Measurements from ENCODE around the gene CIDEB.

CIDEB gene

GRCh38 chr14:24312736-24313507 lies 5.1 kb upstream of the CIDEB start:
- DNase-seq = peak; percentile 65

- no peak for DNase-seq
Observed at GRCh38 chr14:24311837-24312615, 4.2 kb upstream of the CIDEB start.

- DNase-seq = peak; percentile 71
Observed at GRCh38 chr14:24310646-24311604, 3.1 kb upstream of the CIDEB start, which contains the start of gene LTB4R. Gene LTB4R, plus strand, starts transcription at chr14:24311502. Its CDS starts 4,150 bp downstream, at chr14:24315652.

DNA sequence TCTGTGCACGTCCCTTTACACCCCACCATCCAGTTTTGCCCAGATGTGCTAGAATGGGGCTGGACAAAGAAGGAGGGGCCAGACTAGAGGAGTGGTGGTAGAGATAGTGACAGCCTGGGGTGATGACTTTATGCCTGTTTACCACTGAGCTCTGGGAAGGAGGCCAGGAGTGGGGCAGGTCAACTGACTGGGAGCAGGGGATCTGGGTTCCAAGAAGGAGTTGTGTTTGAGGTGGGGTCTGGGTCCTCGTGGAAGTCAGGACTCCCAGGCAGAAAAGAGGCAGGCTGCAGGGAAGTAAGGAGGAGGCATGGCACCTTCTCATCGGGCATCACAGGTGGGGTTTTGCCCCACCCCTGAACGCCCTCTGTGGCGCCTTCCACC lies 2.5 kb upstream of the CIDEB start:
- DNase-seq = no peak

DNA sequence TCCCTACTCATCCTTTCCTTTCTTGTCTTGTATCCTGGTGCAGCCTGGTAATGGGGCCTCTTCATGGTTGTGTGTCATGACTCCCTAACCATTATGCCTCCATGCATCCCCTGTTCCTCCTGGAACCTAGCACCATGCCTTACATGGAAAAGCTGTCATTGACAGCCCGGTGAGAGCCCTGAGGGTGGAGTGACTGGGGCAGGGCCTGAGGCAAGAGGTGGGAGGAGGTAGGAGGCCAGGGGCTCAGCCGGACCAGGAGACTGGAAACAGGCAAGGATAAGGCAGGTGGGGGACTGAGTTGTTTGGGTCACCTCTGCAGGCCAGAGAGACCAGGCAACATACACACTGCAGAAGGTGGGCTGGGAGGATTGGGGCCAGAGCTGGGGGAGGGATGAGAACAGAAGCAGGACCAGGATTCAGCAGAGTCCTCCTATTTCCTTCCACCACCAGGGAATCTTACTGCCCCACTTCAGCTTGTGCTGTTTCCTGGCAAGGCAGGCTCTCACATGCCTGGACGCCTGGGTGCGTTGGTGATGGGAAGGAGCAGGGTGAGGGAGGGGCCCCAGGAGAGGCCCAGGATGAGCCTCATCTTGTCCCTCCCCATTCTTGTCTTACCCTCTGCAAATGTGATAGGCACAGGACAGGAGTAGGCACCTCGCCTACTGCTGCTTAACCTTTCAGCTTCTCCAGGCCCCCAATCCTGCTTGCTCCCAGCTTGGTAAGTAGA lies 1.9 kb upstream of the CIDEB start, which contains the start of gene LTB4R2:
TSS of gene LTB4R2 (plus strand) at position 603 of the 727 bp plus-strand sequence. CDS start 525 bp downstream, outside the sequence.
- no peak for DNase-seq

DNA sequence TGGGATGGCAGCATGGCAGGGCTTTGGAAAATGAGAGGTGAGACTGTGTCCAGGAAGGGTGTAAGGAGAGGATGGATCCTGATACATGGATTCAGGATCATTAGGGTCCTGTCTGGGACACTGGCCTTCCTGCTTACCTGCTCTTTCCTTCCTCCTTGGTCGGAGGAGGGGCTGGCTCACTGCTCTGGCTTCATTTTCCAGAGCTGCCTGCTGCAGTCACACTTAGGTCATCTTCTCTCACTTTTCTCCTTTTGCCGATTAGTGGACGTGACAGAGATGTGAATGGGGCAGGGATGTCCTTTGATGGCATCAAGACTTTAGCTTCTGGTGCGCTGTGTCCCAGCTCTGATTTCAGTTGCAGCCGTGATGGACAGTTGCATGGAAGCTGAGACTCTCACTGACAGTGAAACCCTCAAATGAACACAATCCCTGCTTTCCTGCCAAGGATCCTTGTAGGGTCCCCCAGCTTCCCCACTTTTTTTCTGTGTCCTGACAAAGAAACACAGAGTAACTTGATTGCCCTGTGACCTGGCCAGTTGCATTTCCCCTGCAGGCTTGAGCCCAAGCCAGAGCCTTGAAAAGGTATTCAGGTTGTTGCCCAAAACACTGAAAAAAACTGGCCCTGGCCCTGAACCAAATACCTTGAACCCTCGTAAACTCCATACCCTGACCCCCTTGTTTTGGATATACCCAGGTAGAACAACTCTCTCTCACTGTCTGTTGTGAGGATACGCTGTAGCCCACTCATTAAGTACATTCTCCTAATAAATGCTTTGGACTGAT lies 756 bp upstream of the CIDEB start:
- DNase-seq = no peak

DNA sequence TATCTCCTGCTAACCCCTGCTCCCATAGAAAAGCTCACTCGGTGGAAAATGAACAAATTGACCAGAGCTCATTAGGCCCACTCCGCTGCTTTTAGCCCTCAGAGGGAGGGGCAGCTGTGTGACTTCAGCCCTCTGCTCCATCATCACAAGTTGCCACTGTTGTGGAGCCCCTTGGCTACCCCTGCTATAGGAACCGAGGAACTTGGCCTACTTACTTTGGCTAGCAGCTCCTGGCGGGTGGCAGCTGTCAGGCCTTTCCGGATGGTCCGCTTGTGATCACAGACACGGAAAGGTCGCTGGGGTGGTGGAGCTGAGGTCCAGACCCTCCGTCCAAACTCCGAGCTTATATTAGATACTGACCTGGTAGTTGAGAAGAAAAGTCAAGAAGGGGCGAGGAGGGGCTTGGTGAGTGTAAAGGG lies 612 bp downstream of the CIDEB start:
- DNase-seq = no peak

- DNase-seq = no peak
Observed at GRCh38 chr14:24304019-24304387, 3.8 kb downstream of the CIDEB start.

- no peak for DNase-seq
Observed at GRCh38 chr14:24300326-24300980, 7.3 kb downstream of the CIDEB start.

GRCh38 chr14:24299255-24300191 lies 8.3 kb downstream of the CIDEB start, which contains the start of the genes DHRS1 and NOP9:
Gene DHRS1, minus strand, starts transcription at chr14:24299780. Its CDS starts 674 bp downstream, at chr14:24299106.
Gene NOP9, plus strand, starts transcription at chr14:24299850. Its CDS starts 105 bp downstream, at chr14:24299955.
- peak; percentile 89 for DNase-seq

DNA sequence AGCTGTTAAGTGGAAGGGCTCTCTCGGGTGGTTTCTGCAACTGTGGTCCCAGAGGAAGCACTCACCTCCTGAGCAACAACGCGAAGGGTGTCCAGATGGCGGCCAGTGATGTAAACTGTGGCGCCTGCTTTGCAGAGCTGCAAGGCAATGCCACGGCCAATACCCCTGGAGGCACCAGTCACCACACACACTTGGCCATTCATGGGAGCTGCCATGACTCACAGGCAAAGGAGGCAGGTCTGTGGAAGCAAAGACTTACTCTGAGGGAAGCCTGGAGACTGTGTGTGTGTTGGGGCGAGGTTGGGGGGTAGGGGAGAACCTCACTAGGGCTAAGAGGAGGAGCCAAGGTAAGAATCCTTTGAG lies 8.9 kb downstream of the CIDEB start:
- no peak for DNase-seq

- DNase-seq = no peak
Observed at GRCh38 chr14:24297190-24297964, 10.4 kb downstream of the CIDEB start.

GRCh38 chr14:24296341-24297157 lies 11.2 kb downstream of the CIDEB start:
- peak; percentile 74 for DNase-seq

DNA sequence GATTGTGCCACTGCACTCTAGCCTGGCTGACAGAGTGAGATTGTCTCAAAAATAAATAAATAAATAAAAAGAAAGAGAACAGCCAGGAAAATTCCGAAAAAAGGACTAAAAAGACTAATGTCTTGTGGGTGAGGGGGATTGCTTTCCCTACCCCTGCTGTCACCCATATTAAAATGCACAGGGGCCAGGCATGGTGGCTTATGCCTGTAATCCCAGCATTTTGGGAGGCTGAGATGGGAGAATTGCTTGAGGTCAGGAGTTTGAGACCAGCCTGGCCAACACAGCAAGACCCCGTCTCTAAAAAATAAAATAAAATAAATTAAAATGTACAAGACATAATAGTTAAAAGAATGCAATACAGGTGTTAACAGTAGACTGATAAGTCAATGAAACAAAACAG lies 14.3 kb downstream of the CIDEB start:
- no peak for DNase-seq

DNA sequence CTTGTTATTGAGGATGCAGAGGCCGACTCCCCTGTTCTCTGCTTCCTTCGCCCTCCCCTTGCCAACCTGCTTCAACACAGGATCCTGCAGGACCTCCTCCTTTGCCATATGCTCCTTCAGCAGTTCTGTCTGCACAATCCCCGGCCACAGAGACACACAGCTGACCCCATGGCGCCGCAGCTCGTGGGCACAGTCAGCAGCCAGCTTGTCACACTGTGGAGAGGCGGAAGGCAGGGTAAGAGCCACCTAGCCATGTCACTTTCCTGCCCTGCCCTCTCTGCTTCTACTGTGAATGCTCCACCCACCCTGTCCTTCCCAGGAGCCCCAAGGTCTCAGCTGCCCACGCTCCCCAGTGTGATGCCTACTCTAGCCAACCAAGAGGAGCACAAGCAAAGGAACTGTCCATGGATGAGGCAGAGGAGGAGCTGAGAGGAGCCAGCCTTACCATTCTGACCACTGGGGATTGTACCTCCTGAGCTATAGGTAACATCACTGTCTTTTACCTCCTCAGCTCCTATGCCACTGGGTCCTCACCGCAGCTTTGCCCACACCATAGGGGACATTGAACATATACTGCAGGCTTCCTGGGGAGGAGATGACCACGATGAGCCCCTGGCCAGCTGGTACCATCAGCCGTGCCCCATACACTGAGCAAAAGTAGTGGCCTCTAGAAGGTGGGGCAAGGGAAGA lies 15.5 kb downstream of the CIDEB start:
- no peak for DNase-seq

- DNase-seq = no peak
Observed at GRCh38 chr14:24291446-24292117, 16.2 kb downstream of the CIDEB start.
